NCI-H774 (cell line): ENCODE measurements around the gene ZBTB8B.
"Not testable (repeated sequence)": the region's sequence is repeated elsewhere in the genome, so short reads cannot be mapped to it uniquely, and the experiment has no call there.

ENCODE experiments used
- DNase-seq: peaks from one replicate; lab custom pipeline; 2025; lab: John Stamatoyannopoulos, UW

The ZBTB8B gene

DNA sequence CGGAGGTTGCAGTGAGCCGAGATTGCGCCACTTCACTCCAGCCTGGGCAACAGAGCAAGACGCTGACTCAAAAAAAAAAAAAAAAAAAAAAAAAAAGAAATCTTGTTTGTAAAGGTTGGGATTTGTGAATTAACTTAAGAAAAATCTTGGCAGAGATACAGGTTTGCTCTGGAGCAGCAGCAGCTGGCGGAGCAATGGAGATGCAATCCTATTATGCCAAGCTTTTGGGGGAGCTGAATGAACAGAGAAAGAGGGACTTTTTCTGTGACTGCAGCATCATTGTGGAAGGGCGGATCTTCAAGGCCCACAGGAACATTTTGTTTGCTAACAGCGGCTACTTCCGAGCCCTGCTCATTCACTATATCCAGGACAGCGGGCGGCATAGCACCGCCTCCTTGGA lies 5.6 kb downstream of the ZBTB8B start:
- DNase-seq: no peak

DNA sequence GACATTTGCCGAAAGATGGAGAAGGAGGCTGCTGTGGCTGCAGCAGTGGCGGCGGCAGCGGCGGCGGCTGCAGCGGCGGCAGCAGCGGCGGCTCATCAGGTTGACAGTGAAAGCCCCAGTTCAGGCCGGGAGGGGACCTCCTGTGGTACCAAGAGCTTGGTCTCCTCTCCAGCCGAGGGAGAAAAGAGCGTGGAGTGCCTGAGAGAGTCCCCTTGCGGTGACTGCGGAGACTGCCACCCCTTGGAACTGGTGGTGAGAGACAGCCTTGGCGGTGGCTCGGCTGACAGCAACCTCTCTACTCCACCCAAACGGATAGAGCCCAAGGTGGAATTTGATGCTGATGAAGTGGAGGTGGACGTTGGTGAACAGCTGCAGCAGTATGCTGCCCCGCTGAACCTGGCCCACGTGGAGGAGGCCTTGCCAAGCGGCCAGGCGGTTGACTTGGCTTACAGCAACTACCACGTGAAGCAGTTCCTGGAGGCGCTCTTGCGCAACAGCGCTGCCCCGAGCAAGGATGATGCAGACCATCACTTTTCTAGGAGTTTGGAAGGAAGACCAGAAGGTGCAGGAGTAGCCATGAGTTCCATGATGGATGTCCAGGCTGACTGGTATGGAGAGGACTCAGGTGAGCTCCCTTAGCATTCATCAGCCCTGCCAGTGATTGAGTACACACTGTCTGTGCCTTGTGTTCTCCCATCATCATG lies 6.3 kb downstream of the ZBTB8B start:
- DNase-seq: no peak

DNA sequence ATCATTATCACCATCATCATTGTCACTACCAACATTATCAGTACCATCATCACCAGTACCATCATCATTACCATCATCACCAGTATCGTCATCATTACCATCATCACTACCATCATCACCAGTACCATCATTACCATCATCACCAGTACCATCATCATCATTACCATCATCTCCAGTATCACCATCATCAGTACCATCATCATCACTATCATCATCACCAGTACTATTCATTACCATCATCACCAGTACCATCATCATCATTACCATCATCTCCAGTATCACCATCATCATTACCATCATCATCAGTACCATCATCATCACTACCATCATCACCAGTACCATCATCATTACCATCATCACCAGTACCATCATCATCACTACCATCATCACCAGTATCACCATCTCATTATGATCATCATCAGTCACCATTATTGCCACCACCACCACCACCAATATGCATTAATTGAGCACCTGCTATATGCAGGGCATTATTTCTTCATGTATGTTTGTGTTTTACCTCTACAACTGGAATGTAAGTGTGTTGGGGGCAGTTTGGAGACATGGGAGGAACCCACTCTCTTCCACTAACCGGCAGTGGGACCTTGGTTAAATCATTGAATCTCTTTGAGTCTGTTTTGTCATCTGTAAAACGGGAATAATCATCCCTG lies 7.0 kb downstream of the ZBTB8B start:
- no peak for DNase-seq

DNA sequence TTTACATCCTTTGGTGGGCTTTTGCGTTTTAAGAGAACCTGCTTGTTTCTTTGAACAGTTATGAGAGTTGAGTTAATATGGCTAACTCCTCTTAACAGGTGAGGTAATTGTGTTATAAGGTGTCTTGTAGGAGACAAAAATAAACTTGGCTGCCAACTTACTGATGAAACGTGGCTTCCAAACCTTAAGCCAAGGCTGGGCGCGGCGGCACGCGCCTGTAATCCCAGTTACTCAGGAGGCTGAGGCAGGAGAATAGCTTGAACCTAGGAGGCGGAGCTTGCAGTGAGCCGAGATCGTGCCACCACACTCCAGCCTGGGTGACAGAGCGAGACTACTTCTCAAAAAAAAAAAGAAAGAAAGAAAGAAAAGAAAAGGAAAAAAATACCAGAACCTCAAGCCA lies 8.1 kb downstream of the ZBTB8B start:
- not testable (repeated sequence) for DNase-seq

DNA sequence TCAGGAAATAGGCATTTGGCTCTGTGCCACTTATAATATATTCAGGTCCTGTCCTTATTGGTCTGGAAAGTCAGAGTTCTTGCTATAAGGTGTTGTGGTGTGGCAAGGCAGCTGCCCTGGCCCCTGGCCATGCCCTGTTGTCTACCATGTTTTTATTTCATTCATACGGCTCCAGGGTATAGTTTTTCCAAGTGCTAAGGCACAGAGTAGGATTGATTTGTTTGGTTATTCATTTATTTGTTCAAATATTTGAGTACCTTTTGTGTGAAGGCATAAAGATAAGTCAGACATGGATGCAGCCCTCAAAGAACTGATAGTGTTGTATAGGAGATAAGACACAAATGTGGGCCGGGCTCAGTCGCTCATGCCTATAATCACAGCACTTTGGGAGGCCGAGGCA lies 10.1 kb downstream of the ZBTB8B start:
- no peak for DNase-seq

DNA sequence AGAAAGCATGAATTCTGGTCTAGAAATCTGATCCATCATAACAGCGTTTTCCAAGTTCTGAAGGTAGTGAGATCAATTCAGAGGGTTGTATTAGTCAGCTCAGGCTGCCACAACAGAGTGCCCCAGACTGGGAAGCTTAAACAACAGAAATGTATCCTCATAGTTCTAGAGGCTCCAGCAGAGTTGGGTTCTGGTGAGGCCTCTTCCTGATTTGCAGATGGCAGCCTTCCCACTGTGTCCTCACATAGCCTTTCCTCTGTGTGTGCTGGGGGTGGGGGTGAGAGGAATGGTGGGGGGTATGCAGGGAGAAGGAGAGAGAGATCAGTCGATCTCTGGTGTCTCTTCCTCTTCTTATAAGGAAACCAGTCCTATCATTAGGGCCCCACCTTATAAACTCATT lies 15.1 kb downstream of the ZBTB8B start:
- no peak for DNase-seq

DNA sequence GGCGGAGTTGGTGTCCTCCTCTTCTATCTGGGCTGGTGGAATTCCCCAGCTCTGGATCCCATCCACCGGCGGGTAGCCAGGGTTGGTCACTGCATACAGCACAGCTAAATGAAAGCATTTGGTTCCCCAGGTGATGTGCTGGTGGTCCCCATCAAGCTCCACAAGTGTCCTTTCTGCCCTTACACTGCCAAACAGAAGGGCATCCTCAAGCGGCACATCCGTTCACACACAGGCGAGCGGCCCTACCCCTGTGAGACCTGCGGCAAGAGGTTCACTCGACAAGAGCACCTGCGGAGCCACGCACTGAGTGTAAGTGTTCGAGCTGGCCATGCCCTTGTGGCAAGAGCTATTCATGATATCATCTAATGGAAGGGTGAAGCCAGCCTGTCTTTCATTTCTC lies 15.9 kb downstream of the ZBTB8B start:
- DNase-seq: no peak

DNA sequence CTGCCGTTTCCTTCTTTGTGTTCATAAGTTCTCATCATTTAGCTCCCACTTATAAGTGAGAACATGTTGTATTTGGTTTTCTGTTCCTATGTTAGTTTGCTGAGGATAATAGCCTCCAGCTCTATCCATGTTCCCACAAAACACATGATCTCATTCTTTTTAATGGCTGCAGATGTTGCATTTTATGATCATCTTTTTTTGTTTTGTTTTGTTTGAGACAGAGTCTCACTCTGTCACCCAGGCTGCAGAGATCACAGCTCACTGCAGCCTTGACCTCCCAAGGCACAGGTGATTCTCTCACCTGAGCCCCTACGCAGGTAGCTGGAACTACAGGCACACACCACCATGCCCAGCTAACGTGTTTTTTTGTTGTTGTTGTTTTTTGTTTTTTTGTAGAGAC lies 16.9 kb downstream of the ZBTB8B start:
- DNase-seq: not testable (repeated sequence)

DNA sequence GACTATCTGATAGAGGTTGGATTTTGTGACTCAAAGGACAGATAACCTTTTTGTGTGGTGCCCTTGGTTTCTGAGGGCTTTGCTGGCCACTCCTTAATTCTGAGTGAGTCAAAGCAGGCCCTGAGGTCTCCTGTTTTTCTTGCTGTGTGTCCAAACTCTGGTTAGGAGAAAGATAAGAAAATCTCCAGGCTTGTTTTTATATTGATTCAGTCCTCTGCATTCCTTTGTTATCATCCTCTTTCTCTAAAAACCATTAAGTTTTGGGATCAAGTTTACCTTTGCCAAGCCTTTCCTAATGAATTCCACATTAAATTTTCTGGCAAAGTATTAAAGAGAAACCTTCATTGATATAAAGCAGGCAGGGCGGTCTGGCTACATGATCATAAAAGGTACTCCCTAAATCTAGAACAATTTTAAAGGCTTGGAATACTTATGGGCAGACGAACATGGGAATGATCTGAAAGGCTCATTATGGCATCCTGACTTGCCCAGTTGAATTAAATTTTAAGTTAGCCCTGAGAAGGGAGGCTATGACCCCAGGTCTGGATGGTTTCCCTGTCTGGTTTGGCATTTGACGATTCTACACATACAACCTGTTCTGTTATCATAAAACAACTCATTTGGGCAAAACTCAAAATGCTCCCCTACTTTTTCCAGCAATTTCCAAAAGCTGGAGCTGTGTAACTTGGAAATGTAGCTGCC lies 20.8 kb downstream of the ZBTB8B start:
- no peak for DNase-seq

DNA sequence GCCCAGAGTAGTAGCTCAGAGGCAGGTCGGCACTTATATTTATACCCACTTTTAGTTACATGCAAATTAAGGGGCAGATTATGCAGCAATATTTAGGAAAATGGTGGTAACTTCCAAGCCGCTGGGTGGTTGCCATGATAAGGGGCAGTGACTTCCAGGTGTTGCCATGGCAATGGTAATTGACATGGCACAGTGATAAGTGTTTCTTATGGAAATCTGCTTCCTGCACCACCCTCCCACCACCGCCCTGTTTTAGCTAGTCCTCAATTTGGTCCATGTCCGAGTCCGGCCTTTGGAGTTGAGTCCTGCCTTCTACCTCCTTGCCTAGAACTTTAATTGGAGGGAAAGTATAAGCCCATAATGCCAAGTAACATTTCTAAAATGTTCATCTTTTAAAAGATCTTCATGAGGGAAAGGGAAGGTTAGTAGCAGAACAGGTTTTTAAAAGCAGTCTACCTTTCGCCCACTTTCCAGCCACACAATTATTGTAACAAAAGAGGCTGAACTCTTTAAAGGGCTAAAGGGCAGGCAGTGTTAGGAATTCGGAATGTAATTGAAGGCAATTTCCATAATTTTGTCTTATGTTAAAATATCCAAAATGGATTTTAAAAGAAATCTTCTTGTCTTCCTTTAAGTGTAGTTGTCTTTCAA lies 21.7 kb downstream of the ZBTB8B start:
- no peak for DNase-seq

DNA sequence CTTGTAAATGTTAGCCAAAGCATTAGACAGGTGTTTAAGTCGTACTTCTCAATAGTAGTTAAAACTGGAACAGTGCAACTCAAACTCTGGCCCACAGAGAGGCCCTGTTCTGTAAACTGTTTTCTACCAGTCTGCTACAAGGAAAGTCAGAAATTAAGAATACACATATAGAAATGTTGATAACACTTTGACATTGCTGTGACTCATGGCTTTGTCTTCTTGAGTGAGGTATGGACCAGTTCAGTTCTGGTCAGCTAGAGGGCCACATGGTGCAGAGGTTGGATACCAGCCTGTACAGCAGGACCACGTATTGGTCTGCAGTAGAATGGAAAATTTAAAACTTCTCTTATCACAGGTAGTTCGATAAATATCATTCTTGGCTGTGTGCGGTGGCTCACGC lies 22.3 kb downstream of the ZBTB8B start:
- DNase-seq: no peak

DNA sequence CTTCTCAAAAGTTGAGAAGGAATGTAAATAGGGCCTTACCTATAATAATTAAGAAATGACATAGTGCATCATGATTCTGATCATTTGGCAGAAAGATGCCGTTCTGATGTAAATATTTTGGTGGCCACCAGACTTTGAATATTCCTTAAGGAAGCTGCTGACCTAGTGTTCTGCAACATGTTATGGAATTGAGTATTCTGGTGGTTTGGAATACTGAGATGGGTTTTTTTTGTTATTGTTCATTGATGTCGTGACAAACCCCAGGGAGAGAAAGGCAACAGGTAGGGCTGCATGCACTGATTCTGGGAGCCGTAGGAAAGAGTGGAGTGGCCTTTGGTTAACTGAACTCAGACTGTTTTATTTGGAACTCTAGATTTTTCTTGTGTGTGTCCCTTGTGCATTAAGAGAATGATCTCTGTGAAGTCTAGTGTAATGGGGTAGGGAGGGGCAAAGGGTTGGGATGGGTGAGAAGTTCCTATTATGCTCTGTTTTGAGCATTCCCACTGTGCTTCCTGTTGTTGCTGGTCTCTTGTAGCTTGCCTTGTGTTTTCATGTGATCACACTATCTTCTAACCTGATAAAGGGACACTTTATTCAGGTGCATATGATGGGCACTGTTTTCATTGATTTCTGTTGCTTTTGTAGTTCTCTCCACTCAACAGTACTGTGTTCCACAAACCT lies 25.0 kb downstream of the ZBTB8B start:
- DNase-seq: no peak

DNA sequence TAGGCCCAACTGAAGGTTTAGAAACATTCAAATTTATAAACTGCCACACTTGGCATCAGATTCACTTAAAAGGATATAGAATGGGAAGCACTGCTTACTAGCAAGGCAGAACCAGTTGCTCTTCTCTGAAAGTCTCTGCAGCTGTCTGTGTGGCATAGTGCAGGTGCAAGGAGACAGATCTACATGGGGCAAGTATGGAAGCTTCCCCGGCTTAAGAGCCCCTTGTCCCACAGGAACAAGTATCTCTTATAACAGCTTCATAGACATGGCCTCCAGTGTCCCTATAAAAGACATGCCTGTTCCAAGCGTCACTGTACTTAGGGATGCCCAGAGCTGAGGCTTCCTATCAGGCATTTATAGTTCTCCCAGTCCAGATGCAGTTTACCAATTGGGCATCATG lies 26.5 kb downstream of the ZBTB8B start:
- no peak for DNase-seq

DNA sequence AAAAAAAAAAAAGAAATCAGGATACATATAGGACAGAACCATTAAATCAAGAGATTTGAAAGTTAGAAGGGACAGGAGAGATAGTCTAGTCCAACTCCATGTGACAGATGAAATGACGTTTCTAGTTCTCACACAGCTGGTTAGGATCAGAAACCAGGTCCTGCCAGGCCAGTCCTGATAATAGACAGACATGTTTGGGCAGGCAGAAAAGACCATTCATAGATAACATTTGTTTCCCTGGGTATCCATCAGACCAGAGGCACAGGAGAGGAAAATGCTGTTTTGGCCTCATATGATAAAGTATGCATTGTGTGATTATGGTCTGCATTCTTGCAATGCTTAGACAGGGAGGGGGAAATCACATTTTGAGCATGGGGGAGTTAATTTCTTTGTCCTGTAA lies 29.3 kb downstream of the ZBTB8B start:
- no peak for DNase-seq

DNA sequence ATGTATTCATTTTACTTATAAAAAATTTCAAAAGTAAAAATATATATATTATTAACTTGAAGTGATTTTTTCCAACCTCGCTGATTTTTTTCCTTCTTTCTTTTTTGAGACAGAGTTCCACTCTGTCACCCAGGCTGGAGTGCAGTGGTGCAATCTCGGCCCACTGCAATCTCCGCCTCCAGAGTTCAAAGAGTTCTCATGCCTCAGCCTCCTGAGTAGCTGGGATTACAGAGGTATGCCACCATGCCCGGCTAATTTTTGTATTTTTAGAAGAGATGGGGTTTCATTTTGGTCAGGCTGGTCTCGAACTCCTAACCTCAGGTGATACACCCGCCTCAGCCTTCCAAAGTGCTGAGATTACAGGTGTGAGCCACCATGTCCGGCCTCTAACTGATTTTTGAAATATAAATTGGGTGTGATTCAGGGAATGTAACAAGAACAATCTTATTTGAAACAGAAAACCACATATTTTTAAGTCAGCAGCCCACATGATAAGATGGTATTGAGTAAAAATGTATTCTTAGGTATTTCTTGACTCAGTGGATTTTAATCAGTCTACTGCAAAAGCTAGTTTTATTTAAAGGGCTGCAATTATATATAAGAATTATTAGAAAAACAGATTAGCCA lies 30.0 kb downstream of the ZBTB8B start:
- DNase-seq: no peak

DNA sequence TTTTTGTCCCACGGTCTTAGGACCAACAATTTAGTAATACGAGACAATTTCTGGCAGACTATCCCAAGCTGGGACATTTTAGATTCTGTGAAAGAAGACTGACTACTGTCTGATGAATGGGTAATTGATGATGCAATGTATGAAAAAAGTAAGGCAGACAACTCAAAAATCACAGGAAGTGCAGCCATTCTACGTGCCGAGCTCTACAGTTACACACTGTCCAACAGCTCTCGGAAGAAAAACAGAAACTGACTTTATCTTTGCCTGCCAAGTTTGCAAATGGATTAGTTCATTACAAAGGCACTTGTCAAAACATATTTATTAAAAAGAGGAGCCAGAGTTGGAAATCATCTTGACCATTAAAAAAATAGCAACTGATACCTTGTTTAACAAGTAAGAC lies 31.3 kb downstream of the ZBTB8B start:
- DNase-seq: peak; percentile 52

DNA sequence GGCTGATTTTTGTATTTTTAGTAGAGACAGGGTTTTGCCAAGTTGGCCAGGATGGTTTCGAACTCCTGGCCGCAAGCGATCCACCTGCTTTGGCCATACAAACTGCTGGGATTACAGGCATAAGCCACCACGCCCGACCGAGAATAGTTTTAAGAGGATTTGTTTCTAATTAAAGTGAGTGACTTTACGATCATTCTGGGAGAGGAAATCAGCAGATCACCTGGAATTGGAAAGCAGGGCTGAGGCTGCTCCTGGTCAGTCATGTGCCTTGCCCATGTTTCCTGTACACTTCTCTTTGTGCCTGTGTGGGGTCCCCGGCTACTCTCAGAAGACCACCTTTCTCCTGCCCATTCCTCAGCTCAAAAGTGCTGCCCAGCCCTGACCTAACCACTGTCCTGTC lies 33.9 kb downstream of the ZBTB8B start:
- DNase-seq: peak; percentile 58

DNA sequence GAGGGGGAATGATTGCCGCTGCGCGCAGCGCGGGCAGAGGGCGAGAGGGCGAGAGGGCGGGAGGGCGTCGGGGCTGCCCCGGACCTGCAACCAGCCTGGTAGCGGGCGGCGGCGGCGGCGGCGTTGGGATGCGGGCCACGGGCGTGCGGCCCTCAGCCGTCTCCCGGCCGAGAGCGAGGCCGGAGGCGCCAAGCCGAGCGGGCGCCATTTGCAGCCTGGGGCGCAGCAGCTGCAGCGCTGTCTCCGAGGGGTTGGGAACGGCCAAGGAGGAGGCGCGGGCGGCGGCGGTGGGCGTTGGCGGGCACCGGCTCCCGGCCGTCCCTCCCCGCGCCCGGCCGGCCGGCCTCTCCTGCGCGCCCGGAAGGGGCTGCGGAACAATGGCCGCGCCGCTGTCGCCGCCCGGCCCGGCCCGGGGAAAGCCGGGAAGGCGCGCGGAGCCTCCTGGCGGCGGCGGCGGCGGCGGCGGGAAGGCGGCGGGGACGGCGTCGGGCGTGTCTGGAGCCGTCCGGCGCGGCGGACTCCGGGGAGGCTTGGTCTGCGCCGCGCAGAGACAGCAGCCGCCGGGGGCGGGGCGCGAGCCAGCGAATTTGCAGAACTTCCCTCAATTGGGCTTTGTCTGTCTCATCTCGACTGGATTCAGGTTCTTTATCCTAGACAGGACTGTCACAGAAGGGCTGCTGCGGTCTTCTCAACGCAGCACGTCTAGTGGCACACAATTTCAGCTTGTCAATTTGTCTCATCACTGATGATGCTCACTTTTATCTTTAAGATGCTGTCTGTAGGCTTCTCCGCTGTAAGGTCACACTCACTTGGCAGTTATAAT lies 35.7 kb downstream of the ZBTB8B start:
- DNase-seq: peak; percentile 84

DNA sequence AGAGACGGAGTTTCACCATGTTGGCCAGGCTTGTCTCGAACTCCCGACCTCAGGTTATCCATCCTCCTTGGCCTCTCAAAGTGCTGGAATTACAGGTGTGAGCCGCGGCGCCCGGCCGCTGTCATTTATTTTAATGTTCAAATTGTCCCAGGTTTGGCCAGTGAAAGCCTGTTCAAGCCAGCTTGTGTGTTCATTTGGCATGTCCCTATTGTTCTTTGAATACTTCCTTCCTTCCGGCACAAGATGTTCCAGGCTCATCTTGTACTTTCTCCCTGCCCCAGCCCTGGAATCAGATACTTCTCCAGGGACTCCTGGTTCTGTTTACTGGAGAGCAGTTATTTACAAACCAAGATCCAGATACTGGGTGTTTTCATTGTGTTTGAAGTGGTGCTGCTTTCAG lies 37.0 kb downstream of the ZBTB8B start:
- no peak for DNase-seq

DNA sequence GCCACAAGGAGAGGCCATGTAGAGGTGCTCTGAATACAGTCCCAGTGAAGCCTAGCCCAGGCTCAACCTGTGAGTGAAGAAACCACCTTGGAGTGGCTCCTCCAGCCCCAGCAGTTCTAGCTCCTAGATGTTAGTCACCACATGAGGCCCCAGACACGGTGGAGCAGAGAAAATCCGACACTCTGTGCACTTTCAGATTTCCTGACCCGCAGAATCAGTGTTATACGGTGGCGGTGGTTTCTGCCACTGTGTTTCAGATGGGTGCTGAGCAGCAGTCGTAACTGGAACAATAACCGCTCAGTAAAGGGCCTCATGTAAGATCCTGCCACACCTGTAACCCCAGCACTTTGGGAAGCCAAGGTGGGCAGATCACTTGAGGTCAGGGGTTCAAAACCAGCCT lies 38.3 kb downstream of the ZBTB8B start:
- no peak for DNase-seq

DNA sequence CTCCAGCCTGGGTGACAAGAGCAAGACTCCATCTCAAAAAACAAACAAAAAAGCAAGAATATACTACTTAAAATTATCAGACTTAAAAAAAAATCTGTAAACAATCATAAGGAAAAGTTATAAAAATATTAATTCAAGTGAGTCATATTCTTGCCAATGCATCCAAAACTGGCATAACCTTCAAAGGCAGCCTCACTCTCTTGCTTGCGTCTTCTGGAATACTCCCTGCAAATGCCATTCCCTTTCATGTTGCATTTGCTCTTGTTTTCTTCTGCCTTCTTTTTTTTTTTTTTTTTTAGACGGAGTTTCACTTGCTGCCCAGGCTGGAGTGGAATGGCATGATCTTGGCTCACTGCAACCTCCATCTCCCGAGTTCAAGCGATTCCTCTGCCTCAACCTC lies 42.1 kb downstream of the ZBTB8B start:
- no peak for DNase-seq
